ENCODE measurements around the gene CNOT6L. TPM values are rescaled to one million over a fixed set of nuclear protein-coding genes. Genes with fewer than 3 reads are reported as not detected.

CNOT6L gene
- total and polyA plus RNA-seq, 2 of the 4 experiments (the other 2 are of a cell fraction): 3.5 to 21.1 TPM

GRCh38 chr4:77859256-77859655, 40.1 kb upstream of the CNOT6L start:
- in situ Hi-C loops (cut with MboI; ENCODE audit: low sequenced_read_pairs): loop anchor here (25.0 kb wide), 1 partner anchor 472 kb away; no protein-coding TSS in a partner anchor
- no TSS peak for BruUV-seq (replicated peaks)

More at GRCh38 chr4:77859256-77859655, 40.1 kb upstream of the CNOT6L start:
- Histone ChIP-seq H2BK120ac (ENCODE audit: low read depth, low read length) (no peak overlapping the region), H4K5ac (ENCODE audit: low read depth, low read length) (no peak overlapping the region), H2BK15ac (ENCODE audit: low read depth, low read length) (no peak overlapping the region), H4K20me1 (ENCODE audit: insufficient read depth, low read length) (no peaks in the 10 kb centered on the region), H3K36me3 (ENCODE audit: control insufficient read depth, insufficient read depth, low read length) (no peaks in the 10 kb centered on the region), H4K91ac (ENCODE audit: insufficient read depth, low read depth, low read length) (no peak overlapping the region), H2AFZ (replicated peaks; ENCODE audit: low read length, poor library complexity) (no peak overlapping the region), H3K56ac (ENCODE audit: extremely low read depth, insufficient read depth, low read length) (no peak overlapping the region), H3K18ac (ENCODE audit: low read depth, low read length) (no peak overlapping the region), H3K9me1 (ENCODE audit: insufficient read depth, low read length) (no peaks in the 10 kb centered on the region), H3K4ac (ENCODE audit: low read depth, low read length) (no peak overlapping the region), H3K4me2 (ENCODE audit: low read depth, low read length) (no peak overlapping the region), H3K9ac (ENCODE audit: low read depth, low read length) (no peak overlapping the region), H3K79me1 (ENCODE audit: low read depth in 1 of 2, low read length in 2 of 2) (peaks cover 0 to 6% of the 10 kb centered on the region in 2 experiments; a peak in 2 of 4 replicates), H3K14ac (replicated peaks; ENCODE audit: low read depth, low read length) (no peak overlapping the region), H3K9me3 (ENCODE audit: control insufficient read depth, insufficient read depth, low read length) (no peaks in the 10 kb centered on the region), H3K4me3 (ENCODE audit: insufficient read depth, low read depth, low read length) (no peak overlapping the region), H2BK20ac (ENCODE audit: low read depth, low read length) (no peak overlapping the region), H3K4me1 (ENCODE audit: control insufficient read depth, insufficient read depth, low read length) (peaks cover 1% of the 10 kb centered on the region; the same call in 1 of the 2 replicates), H3K27me3 (ENCODE audit: control insufficient read depth, insufficient read depth, low read length) (no peaks in the 10 kb centered on the region), H3K23ac (ENCODE audit: low read depth, low read length) (no peak overlapping the region), H2BK5ac (ENCODE audit: low read depth, low read length, poor library complexity, severe bottlenecking) (no peak overlapping the region), H2AK5ac (ENCODE audit: low read depth, low read length) (no peak overlapping the region), H4K8ac (ENCODE audit: low read depth in 2 of 2, low read length in 2 of 2) (no peak overlapping the region), H2AK9ac (replicated peaks; ENCODE audit: low read depth, low read length, poor library complexity) (no peak overlapping the region), H3K27ac (ENCODE audit: insufficient read depth, low read length) (no peak overlapping the region)
- no peak for ATAC-seq (ENCODE audit: low read depth)
- ChIA-PET POLR2A (ENCODE audit: unreplicated experiment) (no interaction called here), CTCF (no interaction called here)
- TF ChIP-seq RCOR1 (IDR thresholded peaks at IDR 0.05; ENCODE audit: insufficient replicate concordance, low read length) (no peak), MAFK (IDR thresholded peaks at IDR 0.05; ENCODE audit: low read depth, low read length) (no peak), MAZ (IDR thresholded peaks at IDR 0.05; ENCODE audit: borderline replicate concordance, low read depth, low read length) (no peak), POLR2A (IDR thresholded peaks at IDR 0.05; ENCODE audit: low read depth, low read length) (no peak), RFX5 (IDR thresholded peaks at IDR 0.05; ENCODE audit: low read depth, low read length) (no peak), RAD21 (IDR thresholded peaks at IDR 0.05; ENCODE audit: low read length) (no peak), NFE2L2 (IDR thresholded peaks at IDR 0.05; ENCODE audit: low read depth, low read length) (no peak), BHLHE40 (IDR thresholded peaks at IDR 0.05; ENCODE audit: low read depth, low read length) (no peak), CTCF (conservative IDR thresholded peaks at IDR 0.05; ENCODE audit: low read depth, low read length) (no peak), CEBPB (IDR thresholded peaks at IDR 0.05; ENCODE audit: low read depth, low read length) (no peak), CHD1 (IDR thresholded peaks at IDR 0.05; ENCODE audit: low read depth, low read length) (no peak), MXI1 (IDR thresholded peaks at IDR 0.05; ENCODE audit: borderline replicate concordance, low read depth, low read length) (no peak), FOS (IDR thresholded peaks at IDR 0.05; ENCODE audit: low read depth, low read length) (no peak), SMC3 (IDR thresholded peaks at IDR 0.05; ENCODE audit: low read depth, low read length) (no peak)
- TF ChIP-seq, protein P1, sequence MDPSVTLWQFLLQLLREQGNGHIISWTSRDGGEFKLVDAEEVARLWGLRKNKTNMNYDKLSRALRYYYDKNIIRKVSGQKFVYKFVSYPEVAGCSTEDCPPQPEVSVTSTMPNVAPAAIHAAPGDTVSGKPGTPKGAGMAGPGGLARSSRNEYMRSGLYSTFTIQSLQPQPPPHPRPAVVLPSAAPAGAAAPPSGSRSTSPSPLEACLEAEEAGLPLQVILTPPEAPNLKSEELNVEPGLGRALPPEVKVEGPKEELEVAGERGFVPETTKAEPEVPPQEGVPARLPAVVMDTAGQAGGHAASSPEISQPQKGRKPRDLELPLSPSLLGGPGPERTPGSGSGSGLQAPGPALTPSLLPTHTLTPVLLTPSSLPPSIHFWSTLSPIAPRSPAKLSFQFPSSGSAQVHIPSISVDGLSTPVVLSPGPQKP (IDR thresholded peaks at IDR 0.05; ENCODE audit: borderline replicate concordance, low read depth, low read length): no peak
- no peak for DNase-seq
- dilution Hi-C loops (cut with HindIII; ENCODE audit: low sequenced_read_pairs, unreplicated experiment): no loop called here
- no CpG with 5 or more reads among the region's 3 CpGs for WGBS, 2 experiments (ENCODE audit: extremely low coverage in 2 of 2, insufficient read length in 1 of 2)
- intact Hi-C loops (cut with micrococcal nuclease): no loop called here
